BJ (cell line): ENCODE measurements around the gene PRSS56. TPM values are rescaled to one million over a fixed set of nuclear protein-coding genes. Genes with fewer than 3 reads are reported as not detected.
A peak's percentile ranks its signal among the peaks of the same experiment; 100 is the strongest.

ENCODE experiments used
- CTCF ChIA-PET: fragments of 350-600 bp; formaldehyde crosslinking; extraction: SDS; loops from one replicate; lab custom pipeline; 2021; ENCODE audit warnings: antibody characterized with exemption, inconsistent platforms; lab: Yijun Ruan, JAX
- POLR2A ChIA-PET: fragments of 300-600 bp; sonication (Branson Sonifier 250); formaldehyde crosslinking; extraction: SDS; loops from one replicate; lab custom pipeline; 2021; ENCODE audit warnings: antibody characterized with exemption; lab: Charles Lee
- DNase-seq: peaks from one replicate; pipeline ENCODE4 v3.0.0-alpha.2; 2011; ENCODE audit warnings: low read depth
- H3K27me3 ChIP-seq: 2 replicates; pipeline ENCODE4 v1.6.0; 2011; ENCODE audit warnings: low read length; ENCODE audit not compliant: control insufficient read depth, insufficient read depth
- H3K36me3 ChIP-seq: 2 replicates; pipeline ENCODE4 v1.5.1; 2011; ENCODE audit warnings: low read length; ENCODE audit not compliant: control insufficient read depth, insufficient read depth
- H3K4me3 ChIP-seq: 2 replicates; pipeline ENCODE4 v1.5.1; 2011; ENCODE audit warnings: low read depth, mild to moderate bottlenecking, control low read depth, low read length
- CTCF ChIP-seq: IDR thresholded peaks from 2 replicates; pipeline ENCODE4 v1.5.1; 2011; ENCODE audit warnings: low read depth, mild to moderate bottlenecking, control low read depth, inconsistent platforms, low read length, moderate library complexity; ENCODE audit not compliant: insufficient read depth
- polyA plus RNA-seq: library from polyadenylated mRNA; depleted of rRNA; stranded (reverse); fragments of >200 nt; gene quantifications from 2 replicates; pipeline ENCODE4 v1.2.3, GENCODE V29; 2011

PRSS56 gene
- polyA plus RNA-seq, 1 experiment: not detected

GRCh38 chr2:232549655-232550353, 29.6 kb downstream of the PRSS56 start:
- peak overlapping the region; percentile 89 for H3K4me3 ChIP-seq
- TF ChIP-seq CTCF: no peak
- POLR2A ChIA-PET: no interaction called here
- H3K27me3 ChIP-seq: no peaks in the 10 kb centered on the region
- H3K36me3 ChIP-seq: peaks cover 6% of the 10 kb centered on the region; the same call in 1 of the 2 replicates
- CTCF ChIA-PET: interaction anchor here (0.7 to 1.1 kb wide), 2 partner anchors 26 kb away, joined by 4 to 5 read pairs; no protein-coding TSS in a partner anchor
- no peak for DNase-seq

DNA sequence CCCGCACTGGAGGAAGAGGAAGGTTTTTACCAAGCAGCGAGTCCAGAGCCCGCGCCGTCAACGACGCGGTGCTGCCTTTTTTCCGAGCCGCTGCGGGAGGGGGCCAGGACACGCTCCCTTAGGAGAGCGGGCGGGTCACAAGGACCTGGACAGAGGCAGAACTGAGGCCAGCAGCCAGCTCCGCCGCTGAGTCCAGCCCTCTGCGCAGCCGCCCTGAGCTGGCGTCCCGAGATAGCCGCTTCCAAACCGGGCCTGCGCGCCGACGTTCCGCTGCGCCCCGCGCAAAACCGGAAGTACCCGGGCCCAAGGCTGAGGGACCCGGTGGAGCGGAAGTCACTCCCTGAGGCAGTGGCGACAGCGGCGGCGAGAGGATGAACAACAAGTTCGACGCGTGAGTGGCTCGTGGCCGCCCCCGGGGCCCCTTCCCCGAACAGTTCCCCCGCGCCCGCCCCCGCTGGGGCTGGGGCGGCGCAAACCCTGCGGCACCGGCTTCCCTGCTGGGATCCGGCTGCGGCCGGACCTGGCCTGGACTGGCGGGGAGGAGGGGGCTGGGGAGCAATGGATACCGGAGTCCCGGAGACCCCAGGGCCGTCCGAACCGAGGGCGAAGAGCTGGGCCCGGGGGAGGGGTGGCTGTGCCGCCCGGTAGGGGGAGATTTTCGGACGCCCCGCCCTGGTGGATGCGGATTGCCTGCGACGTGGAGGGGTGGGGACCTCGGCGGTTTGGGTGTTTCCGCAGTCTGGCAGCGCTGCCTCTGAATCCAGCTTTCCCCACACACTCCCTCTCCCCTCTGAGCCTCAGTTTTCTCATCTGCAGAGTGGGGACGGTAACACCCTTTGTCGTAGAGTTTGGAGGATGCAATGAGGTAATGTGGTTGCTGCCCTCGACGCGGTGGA, 30.4 kb downstream of the PRSS56 start, which contains the start of the genes EIF4E2 and TIGD1:
TSS of gene EIF4E2 (plus strand) at position 336 of the 896 bp plus-strand sequence. CDS start at position 372, 36 bp downstream.
TSS of gene TIGD1 (minus strand) at position 204 of the 896 bp plus-strand sequence. CDS start 675 bp downstream, outside the sequence.
- H3K4me3 ChIP-seq: peak within 1 kb of the TSS; percentile 89
- CTCF ChIA-PET: interaction anchor here (0.7 to 1.1 kb wide), 2 partner anchors 25 to 27 kb away, joined by 4 to 5 read pairs; no protein-coding TSS in a partner anchor
- no peaks in the 10 kb centered on the region for H3K27me3 ChIP-seq
- TF ChIP-seq CTCF: peak; percentile 42
- POLR2A ChIA-PET: interaction anchor here (0.6 kb wide), 1 partner anchor 12 kb away, joined by 12 read pairs; no protein-coding TSS in a partner anchor
- H3K36me3 ChIP-seq: peaks cover 5% of the 10 kb centered on the region; the same call in 1 of the 2 replicates
- peak; percentile 65 for DNase-seq

DNA sequence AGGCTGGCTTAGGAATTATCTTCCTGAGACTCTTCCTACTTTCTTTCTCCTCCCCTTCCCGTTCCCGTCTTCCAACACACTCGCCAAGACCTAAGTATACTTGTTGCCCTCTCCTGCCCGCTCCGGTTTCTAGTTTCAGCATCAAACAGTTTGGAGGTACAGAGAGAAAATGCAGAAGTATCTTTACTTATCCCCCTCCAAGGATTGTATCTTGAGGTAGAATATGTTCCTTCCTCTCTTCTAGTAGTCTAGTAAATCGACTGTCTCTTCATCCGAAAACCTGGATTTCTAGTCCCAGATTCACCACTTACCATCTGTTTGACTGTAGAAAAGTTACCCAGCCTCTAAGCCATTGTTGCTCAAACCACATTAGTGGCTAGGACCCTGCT, 31.1 kb downstream of the PRSS56 start:
- no peak for TF ChIP-seq CTCF
- H3K27me3 ChIP-seq: no peaks in the 10 kb centered on the region
- peak overlapping the region; percentile 89 for H3K4me3 ChIP-seq
- peaks cover 3% of the 10 kb centered on the region; the same call in 1 of the 2 replicates for H3K36me3 ChIP-seq
- ChIA-PET POLR2A (interaction anchor here (0.6 kb wide), 1 partner anchor 11 kb away, joined by 3 read pairs; no protein-coding TSS in a partner anchor), CTCF (no interaction called here)
- DNase-seq: peak; percentile 7

GRCh38 chr2:232551776-232552175, 31.6 kb downstream of the PRSS56 start:
- Histone ChIP-seq H3K27me3 (no peaks in the 10 kb centered on the region), H3K4me3 (peak overlapping the region; percentile 89), H3K36me3 (peaks cover 2% of the 10 kb centered on the region; the same call in 1 of the 2 replicates)
- CTCF ChIA-PET: no interaction called here
- DNase-seq: no peak
- TF ChIP-seq CTCF: no peak
- POLR2A ChIA-PET: interaction anchor here (0.6 kb wide), 1 partner anchor 10 kb away, joined by 3 read pairs; no protein-coding TSS in a partner anchor
